HepG2 (cell line): ENCODE results near the gene ATP6V1C2. TPM values are rescaled to one million over a fixed set of nuclear protein-coding genes. Genes with fewer than 3 reads are reported as not detected.

Experiments used
- ATAC-seq: fragments of 200-7000 bp; cut with Tn5 transposase; 3 replicates; pipeline ENCODE4 v1.9.1; 2020; ENCODE audit warnings: mild to moderate bottlenecking, moderate library complexity
- BruUV-seq: library from RNA; stranded (reverse); fragments of 400-500 nt; replicated peaks from 2 replicates; lab custom pipeline; 2021; lab: Mats Ljungman, UMichigan
- CTCF ChIA-PET: fragments of 300-600 bp; formaldehyde crosslinking; extraction: SDS; loops from one replicate; lab custom pipeline; 2021; ENCODE audit warnings: low total read pairs, inconsistent platforms, low intra/inter-chr PET ratio; lab: Yijun Ruan, JAX
- POLR2A ChIA-PET: fragments of 350-600 bp; sonication (Branson Sonifier 250); formaldehyde crosslinking; loops from one replicate; lab custom pipeline; 2020; ENCODE audit warnings: antibody characterized with exemption, inconsistent platforms; lab: Yijun Ruan, JAX
- DNase-seq: peaks from one replicate; pipeline ENCODE4 v3.0.0-alpha.2; 2015; ENCODE audit warnings: low spot score
- FAIRE-seq: peaks from 3 replicates; lab custom pipeline; 2011; peaks lifted over from hg19 to GRCh38; lab: Jason Lieb, UNC
- H2AFZ ChIP-seq: one replicate; pipeline ENCODE4 v1.6.1; 2011; ENCODE audit warnings: low read length, inconsistent platforms
- H3K27ac ChIP-seq: fragments of 300-600 bp; 3 replicates; pipeline ENCODE4 v1.8.0; 2011; ENCODE audit warnings: mixed run types, mild to moderate bottlenecking, mixed read lengths, low read length, inconsistent platforms; ENCODE audit not compliant: insufficient read depth; ENCODE audit errors: extremely low read length
- H3K27me3 ChIP-seq, 2 experiments: fragments of 200-600 bp in 1 of 2; 2 replicates in 1 of 2; 3 replicates in 1 of 2; pipeline versions ENCODE4 v1.6.0 to v1.8.0; 2011; ENCODE audit warnings: low read length in 2 of 2, mild to moderate bottlenecking in 2 of 2, moderate library complexity in 2 of 2, inconsistent platforms in 1 of 2; ENCODE audit not compliant: insufficient read depth in 2 of 2, control insufficient read depth in 1 of 2
- H3K36me3 ChIP-seq, 2 experiments: fragments of 200-600 bp in 1 of 2; replicated peaks in 1 of 2; 2 replicates in 1 of 2; 3 replicates in 1 of 2; pipeline versions ENCODE4 v1.5.1 to v1.8.0; 2011; ENCODE audit warnings: low read length in 2 of 2, inconsistent platforms in 1 of 2; ENCODE audit not compliant: insufficient read depth in 2 of 2, control insufficient read depth in 1 of 2
- H3K4me1 ChIP-seq: 2 replicates; pipeline ENCODE4 v1.5.1; 2012; ENCODE audit warnings: low read length, inconsistent platforms; ENCODE audit not compliant: insufficient read depth
- H3K4me2 ChIP-seq: 2 replicates; pipeline ENCODE4 v1.6.0; 2011; ENCODE audit warnings: low read depth, low read length, inconsistent platforms
- H3K4me3 ChIP-seq, 3 experiments: fragments of 200-600 bp in 1 of 3; sonication (generic), shearing (Covaris generic) in 1 of 3; replicated peaks in 1 of 3; 2 replicates each; pipeline ENCODE4 v1.5.1; 2011 to 2016; ENCODE audit warnings: low read length in 3 of 3, inconsistent platforms in 2 of 3, low read depth in 2 of 3, mild to moderate bottlenecking in 2 of 3, control low read depth in 1 of 3, mixed read lengths in 1 of 3; ENCODE audit not compliant: insufficient read depth in 1 of 3
- H3K79me2 ChIP-seq: one replicate; pipeline ENCODE4 v1.6.1; 2011; ENCODE audit warnings: low read length, inconsistent platforms; ENCODE audit not compliant: insufficient read depth
- H3K9ac ChIP-seq: 2 replicates; pipeline ENCODE4 v1.6.0; 2011; ENCODE audit warnings: mild to moderate bottlenecking, low read depth, low read length, inconsistent platforms; ENCODE audit not compliant: insufficient read depth
- H3K9me3 ChIP-seq: 2 replicates; pipeline ENCODE4 v1.5.1; 2012; ENCODE audit warnings: mild to moderate bottlenecking, low read length
- H4K20me1 ChIP-seq: 2 replicates; pipeline ENCODE4 v1.6.0; 2011; ENCODE audit warnings: inconsistent platforms, mild to moderate bottlenecking, low read length, moderate library complexity; ENCODE audit not compliant: insufficient read depth
- ZBTB7A ChIP-seq: sonication (generic); formaldehyde crosslinking; IDR thresholded peaks from 2 replicates; pipeline ENCODE4 v1.8.0; 2022; ENCODE audit warnings: mild to moderate bottlenecking, missing genetic modification reagents
- ZNF260 ChIP-seq: sonication (generic); formaldehyde crosslinking; IDR thresholded peaks from 2 replicates; pipeline ENCODE4 v1.4.0; 2020; ENCODE audit warnings: missing genetic modification reagents, low read depth, mild to moderate bottlenecking, borderline replicate concordance
- ZNF292 ChIP-seq: sonication (generic); formaldehyde crosslinking; IDR thresholded peaks from 2 replicates; pipeline ENCODE4 v1.8.1; 2022; ENCODE audit warnings: mild to moderate bottlenecking, low read depth, missing genetic modification reagents, borderline replicate concordance
- ZNF337 ChIP-seq: sonication (generic); formaldehyde crosslinking; IDR thresholded peaks from 2 replicates; pipeline ENCODE4 v1.5.1; 2020; ENCODE audit warnings: missing genetic modification reagents, low read depth, mild to moderate bottlenecking, borderline replicate concordance
- ZNF850 ChIP-seq: sonication (generic); formaldehyde crosslinking; conservative IDR thresholded peaks from 2 replicates; pipeline ENCODE4 v1.9.0; 2021; ENCODE audit warnings: mild to moderate bottlenecking, missing genetic modification reagents
- WGBS: methylation state at CpG from one replicate; pipeline ENCODE4 v1.1.6; 2017; ENCODE audit warnings: low lambda C conversion rate; 5-methylcytosine and 5-hydroxymethylcytosine counted together
- in situ Hi-C: cut with HindIII; loops from 2 replicates; pipeline ENCODE4 v1.10.0; 2017; ENCODE audit warnings: low pct_unique_long_range_greater_than_20kb; ENCODE audit not compliant: extremely low pct_ligation_motif_present
- intact Hi-C: fragments of 100-400 bp; cut with micrococcal nuclease; formaldehyde crosslinking; loops from one replicate; pipeline ENCODE4 v1.10.0; 2022; ENCODE audit not compliant: unreplicated experiment
- polyA plus RNA-seq, 8 experiments: library from polyadenylated mRNA; depleted of rRNA in 3 of 8; stranded (reverse) in 7 of 8; unstranded in 1 of 8; fragments of >200 nt; fragmentation: Illumina TruSeq in 4 of 8; extraction: Trizol in 4 of 8; gene quantifications; 2 replicates each; pipeline versions ENCODE4 v1.2.1 to v1.2.3, GENCODE V29; 2011 to 2016; ENCODE audit warnings: low read depth in 4 of 8, missing spikeins in 1 of 8, mixed read lengths in 1 of 8; ENCODE audit not compliant: insufficient read depth in 1 of 8
- total RNA-seq, 5 experiments: library from RNA; depleted of rRNA; stranded (reverse); fragments of >200 nt; fragmentation: Illumina TruSeq; extraction: Trizol; gene quantifications; 2 replicates each; pipeline ENCODE4 v1.2.3, GENCODE V29; 2016; ENCODE audit warnings: low read depth in 1 of 5
- TF ChIP-seq, protein P1 (sequence below): sonication (generic); formaldehyde crosslinking; IDR thresholded peaks from 2 replicates; pipeline ENCODE4 v1.4.0; 2020; ENCODE audit warnings: missing genetic modification reagents
- TF ChIP-seq, protein P2 (sequence below): sonication (generic); formaldehyde crosslinking; conservative IDR thresholded peaks from 2 replicates; pipeline ENCODE4 v1.4.0; 2020; ENCODE audit warnings: missing genetic modification reagents

The ATP6V1C2 gene
- total and polyA plus RNA-seq, 2 of the 13 experiments (the other 11 are each of a cell fraction or from before 2014, with no cell fraction given): 0.04 to 0.29 TPM

DNA sequence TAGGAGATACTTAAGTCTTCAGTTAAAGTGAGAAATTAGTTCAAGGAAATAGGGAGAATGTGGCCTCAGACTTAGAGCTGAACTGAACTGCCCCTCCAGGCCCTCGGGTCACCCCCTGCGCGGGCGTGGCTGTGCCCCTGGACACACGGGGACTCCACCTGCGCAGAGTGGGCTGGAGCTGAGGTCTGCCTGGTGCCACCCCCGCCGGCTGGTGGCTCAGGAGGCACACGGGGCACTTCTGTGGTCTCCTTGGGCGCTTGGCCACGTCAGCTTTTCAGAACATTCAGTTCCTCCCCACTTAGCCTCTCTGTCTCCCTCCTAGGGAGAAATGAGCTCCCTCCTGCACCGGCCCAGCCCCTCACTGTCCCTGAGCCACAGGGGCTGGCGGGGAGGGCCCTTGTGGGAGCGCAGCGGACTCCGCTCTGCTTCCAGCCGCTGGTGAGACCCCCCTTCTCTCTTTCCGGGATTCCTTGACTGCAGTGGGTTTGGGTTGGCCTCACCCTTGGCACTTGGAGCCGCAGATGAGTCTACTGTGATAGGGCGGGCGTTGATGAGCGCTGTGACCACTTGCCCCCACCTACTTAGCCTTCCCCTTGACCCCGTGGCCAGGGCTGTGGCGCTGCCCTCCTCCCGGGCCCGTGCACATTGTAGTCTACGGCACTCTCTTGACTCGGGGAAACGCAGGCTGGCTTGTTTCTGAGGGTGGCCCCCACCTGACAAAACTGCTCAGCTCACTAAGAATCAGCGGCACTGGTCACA lies 109.4 kb downstream of the ATP6V1C2 start:
- Histone ChIP-seq H3K4me3 (no peak overlapping the region), H3K9ac (no peak overlapping the region), H3K27ac (no peak overlapping the region), H3K36me3 (no peaks in the 10 kb centered on the region), H2AFZ (no peak overlapping the region), H3K79me2 (no peaks in the 10 kb centered on the region), H3K9me3 (no peaks in the 10 kb centered on the region), H4K20me1 (no peaks in the 10 kb centered on the region), H3K4me2 (no peak overlapping the region), H3K27me3 (peaks cover 19 to 79% of the 10 kb centered on the region in 2 experiments), H3K4me1 (no peaks in the 10 kb centered on the region)
- BruUV-seq: no TSS peak
- DNase-seq: no peak
- TF ChIP-seq, protein P1, sequence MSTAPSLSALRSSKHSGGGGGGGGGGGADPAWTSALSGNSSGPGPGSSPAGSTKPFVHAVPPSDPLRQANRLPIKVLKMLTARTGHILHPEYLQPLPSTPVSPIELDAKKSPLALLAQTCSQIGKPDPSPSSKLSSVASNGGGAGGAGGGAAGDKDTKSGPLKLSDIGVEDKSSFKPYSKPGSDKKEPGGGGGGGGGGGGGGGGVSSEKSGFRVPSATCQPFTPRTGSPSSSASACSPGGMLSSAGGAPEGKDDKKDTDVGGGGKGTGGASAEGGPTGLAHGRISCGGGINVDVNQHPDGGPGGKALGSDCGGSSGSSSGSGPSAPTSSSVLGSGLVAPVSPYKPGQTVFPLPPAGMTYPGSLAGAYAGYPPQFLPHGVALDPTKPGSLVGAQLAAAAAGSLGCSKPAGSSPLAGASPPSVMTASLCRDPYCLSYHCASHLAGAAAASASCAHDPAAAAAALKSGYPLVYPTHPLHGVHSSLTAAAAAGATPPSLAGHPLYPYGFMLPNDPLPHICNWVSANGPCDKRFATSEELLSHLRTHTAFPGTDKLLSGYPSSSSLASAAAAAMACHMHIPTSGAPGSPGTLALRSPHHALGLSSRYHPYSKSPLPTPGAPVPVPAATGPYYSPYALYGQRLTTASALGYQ (CRISPR knock-in tag): no peak
- TF ChIP-seq ZNF292 (CRISPR knock-in tag) (no peak), ZNF260 (CRISPR knock-in tag) (no peak), ZNF850 (CRISPR knock-in tag) (no peak), ZNF337 (no peak), ZBTB7A (no peak)
- TF ChIP-seq, protein P2, sequence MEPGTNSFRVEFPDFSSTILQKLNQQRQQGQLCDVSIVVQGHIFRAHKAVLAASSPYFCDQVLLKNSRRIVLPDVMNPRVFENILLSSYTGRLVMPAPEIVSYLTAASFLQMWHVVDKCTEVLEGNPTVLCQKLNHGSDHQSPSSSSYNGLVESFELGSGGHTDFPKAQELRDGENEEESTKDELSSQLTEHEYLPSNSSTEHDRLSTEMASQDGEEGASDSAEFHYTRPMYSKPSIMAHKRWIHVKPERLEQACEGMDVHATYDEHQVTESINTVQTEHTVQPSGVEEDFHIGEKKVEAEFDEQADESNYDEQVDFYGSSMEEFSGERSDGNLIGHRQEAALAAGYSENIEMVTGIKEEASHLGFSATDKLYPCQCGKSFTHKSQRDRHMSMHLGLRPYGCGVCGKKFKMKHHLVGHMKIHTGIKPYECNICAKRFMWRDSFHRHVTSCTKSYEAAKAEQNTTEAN (CRISPR knock-in tag): no peak
- in situ Hi-C loops (no loop called here), intact Hi-C loops (no loop called here)
- ChIA-PET CTCF (no interaction called here), POLR2A (no interaction called here)
- no peak for FAIRE-seq
- WGBS: 35% methylated on average over 30 of the region's 30 CpGs
- ATAC-seq: no peak
